NCI-H2227 treated with DMSO at 0.1 percent for 48 hours (cell line): ENCODE data around the gene LPIN3.

ENCODE experiments used
- DNase-seq: peaks from one replicate; lab custom pipeline; 2025; lab: John Stamatoyannopoulos, UW

The LPIN3 gene

GRCh38 chr20:41349943-41350342 lies 9.3 kb downstream of the LPIN3 start:
- no peak for DNase-seq

GRCh38 chr20:41350408-41350962 lies 9.9 kb downstream of the LPIN3 start:
- DNase-seq: no peak

GRCh38 chr20:41352106-41352505 lies 11.5 kb downstream of the LPIN3 start:
- no peak for DNase-seq

GRCh38 chr20:41352666-41353065 lies 12.0 kb downstream of the LPIN3 start:
- DNase-seq: no peak

GRCh38 chr20:41353530-41353929 lies 12.9 kb downstream of the LPIN3 start:
- no peak for DNase-seq

GRCh38 chr20:41355192-41355591 lies 14.6 kb downstream of the LPIN3 start:
- DNase-seq: no peak

- DNase-seq: no peak
Measured at GRCh38 chr20:41355598-41356203, 15.1 kb downstream of the LPIN3 start.

- DNase-seq: no peak
Measured at GRCh38 chr20:41356951-41357350, 16.3 kb downstream of the LPIN3 start.

- DNase-seq: no peak
Measured at GRCh38 chr20:41357424-41358163, 17.0 kb downstream of the LPIN3 start.

GRCh38 chr20:41358230-41358629 lies 17.6 kb downstream of the LPIN3 start:
- no peak for DNase-seq

GRCh38 chr20:41358717-41359116 lies 18.1 kb downstream of the LPIN3 start:
- no peak for DNase-seq

- no peak for DNase-seq
Measured at GRCh38 chr20:41359541-41360011, 19.0 kb downstream of the LPIN3 start.

- DNase-seq: no peak
Measured at GRCh38 chr20:41360831-41361756, 20.5 kb downstream of the LPIN3 start.

- DNase-seq: no peak
Measured at GRCh38 chr20:41361757-41362747, 21.4 kb downstream of the LPIN3 start.

- DNase-seq: no peak
Measured at GRCh38 chr20:41362748-41363140, 22.1 kb downstream of the LPIN3 start.

GRCh38 chr20:41363601-41364000 lies 23.0 kb downstream of the LPIN3 start:
- no peak for DNase-seq

- DNase-seq: no peak
Measured at GRCh38 chr20:41364236-41364855, 23.7 kb downstream of the LPIN3 start.

GRCh38 chr20:41364967-41365765 lies 24.5 kb downstream of the LPIN3 start:
- DNase-seq: no peak

- DNase-seq: peak; percentile 27
Measured at GRCh38 chr20:41365777-41366545, 25.3 kb downstream of the LPIN3 start.
